Vagina (tissue), 2 donors: ENCODE results near the gene TSPO. TPM values are rescaled to one million over a fixed set of nuclear protein-coding genes. Genes with fewer than 3 reads are reported as not detected.
A peak's percentile ranks its signal among the peaks of the same experiment; 100 is the strongest.

ENCODE experiments used
- DNase-seq, 2 donors: peaks; one replicate each; pipeline ENCODE4 v3.0.0-alpha.2; 2017; ENCODE audit errors: extremely low spot score in 2 of 2
- H3K27ac ChIP-seq: fragments of 200-600 bp; sonication (generic); one replicate; pipeline ENCODE4 v1.5.1; 2019
- H3K27me3 ChIP-seq: fragments of 200-600 bp; sonication (generic); one replicate; pipeline ENCODE4 v1.5.1; 2019
- H3K36me3 ChIP-seq, 2 donors: fragments of 200-600 bp; sonication (generic); one replicate each; pipeline ENCODE4 v1.5.1; 2017 to 2019
- H3K4me1 ChIP-seq: fragments of 200-600 bp; sonication (generic); one replicate; pipeline ENCODE4 v1.5.1; 2019
- H3K4me3 ChIP-seq, 2 donors: fragments of 200-600 bp; sonication (generic); 1 replicate in 1 of 2; 2 replicates in 1 of 2; pipeline ENCODE4 v1.5.1; 2016 to 2019
- H3K9me3 ChIP-seq: fragments of 200-600 bp; sonication (generic); one replicate; pipeline ENCODE4 v1.5.1; 2019
- POLR2A ChIP-seq, 2 donors: fragments of 450-650 bp; IDR thresholded peaks; one replicate each; pipeline ENCODE4 v1.6.1; 2017; ENCODE audit warnings: antibody characterized with exemption in 2 of 2, mild to moderate bottlenecking in 2 of 2, moderate library complexity in 2 of 2
- POLR2AphosphoS5 ChIP-seq, 2 donors: sonication (generic); formaldehyde crosslinking; IDR thresholded peaks; one replicate each; pipeline ENCODE4 v1.9.0; 2017; ENCODE audit warnings: antibody characterized with exemption in 2 of 2, mild to moderate bottlenecking in 2 of 2, low read depth in 1 of 2; ENCODE audit not compliant: insufficient read depth in 1 of 2
- intact Hi-C: fragments of 100-400 bp; cut with DNase I; formaldehyde crosslinking; loops from one replicate; pipeline ENCODE4 v1.15.1; 2023
- total RNA-seq: library from RNA; depleted of rRNA; stranded (reverse); fragments of >200 nt; gene quantifications from one replicate; pipeline ENCODE4 v1.2.3, GENCODE V29; 2016
- TF ChIP-seq, protein P1 (sequence below), 3 experiments: fragments of 450-650 bp in 2 of 3; fragments of 200-600 bp in 1 of 3; sonication (generic) in 1 of 3; IDR thresholded peaks; one replicate each; pipeline ENCODE4 v1.5.1; 2017 to 2019; ENCODE audit warnings: antibody characterized with exemption in 3 of 3, mild to moderate bottlenecking in 2 of 3, moderate library complexity in 2 of 3

Gene TSPO
- total RNA-seq, 1 donor from 2014 or later = 524 TPM

DNA sequence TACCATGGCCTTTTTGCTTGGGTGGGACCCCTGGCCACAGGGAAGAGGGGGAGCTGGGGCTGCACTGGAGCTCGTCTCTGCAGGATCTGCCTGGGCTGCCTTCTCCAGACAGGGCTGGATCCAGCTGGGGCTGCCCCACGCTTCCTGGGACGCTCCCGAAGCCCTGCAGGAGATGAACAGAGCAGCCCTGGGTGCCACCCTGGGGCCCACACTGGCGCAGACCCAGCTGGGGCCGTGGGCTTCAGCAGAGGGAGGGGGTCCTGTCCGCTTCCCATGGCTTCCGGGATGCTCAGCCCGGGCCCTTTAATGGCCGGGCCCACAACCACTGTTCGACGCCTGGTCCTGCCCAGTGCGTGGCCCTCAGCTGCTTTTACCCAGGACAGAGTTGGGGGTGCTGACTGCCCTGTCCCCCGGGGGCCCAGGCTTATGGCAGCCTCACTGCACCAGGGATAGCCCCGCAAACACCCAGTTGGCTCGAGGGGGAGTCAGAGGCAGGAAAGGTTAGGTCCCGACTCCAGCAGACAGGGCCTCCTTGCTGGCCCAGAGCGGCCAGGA is 12.0 kb downstream of the TSPO start:
- peak overlapping the region; percentile 74 for H3K27ac ChIP-seq
- no peak for DNase-seq
- no peaks in the 10 kb centered on the region for H3K9me3 ChIP-seq
- H3K36me3 ChIP-seq = peaks cover 0 to 34% of the 10 kb centered on the region in 2 donors
- intact Hi-C loops = no loop called here
- TF ChIP-seq POLR2AphosphoS5 (IDR thresholded peaks at IDR 0.05; ENCODE audit: insufficient read depth in 1 of 2, low read depth in 1 of 2) = no peak
- TF ChIP-seq, protein P1, sequence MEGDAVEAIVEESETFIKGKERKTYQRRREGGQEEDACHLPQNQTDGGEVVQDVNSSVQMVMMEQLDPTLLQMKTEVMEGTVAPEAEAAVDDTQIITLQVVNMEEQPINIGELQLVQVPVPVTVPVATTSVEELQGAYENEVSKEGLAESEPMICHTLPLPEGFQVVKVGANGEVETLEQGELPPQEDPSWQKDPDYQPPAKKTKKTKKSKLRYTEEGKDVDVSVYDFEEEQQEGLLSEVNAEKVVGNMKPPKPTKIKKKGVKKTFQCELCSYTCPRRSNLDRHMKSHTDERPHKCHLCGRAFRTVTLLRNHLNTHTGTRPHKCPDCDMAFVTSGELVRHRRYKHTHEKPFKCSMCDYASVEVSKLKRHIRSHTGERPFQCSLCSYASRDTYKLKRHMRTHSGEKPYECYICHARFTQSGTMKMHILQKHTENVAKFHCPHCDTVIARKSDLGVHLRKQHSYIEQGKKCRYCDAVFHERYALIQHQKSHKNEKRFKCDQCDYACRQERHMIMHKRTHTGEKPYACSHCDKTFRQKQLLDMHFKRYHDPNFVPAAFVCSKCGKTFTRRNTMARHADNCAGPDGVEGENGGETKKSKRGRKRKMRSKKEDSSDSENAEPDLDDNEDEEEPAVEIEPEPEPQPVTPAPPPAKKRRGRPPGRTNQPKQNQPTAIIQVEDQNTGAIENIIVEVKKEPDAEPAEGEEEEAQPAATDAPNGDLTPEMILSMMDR (IDR thresholded peaks at IDR 0.05) = no peak
- TF ChIP-seq POLR2A (IDR thresholded peaks at IDR 0.05) = no peak
- H3K4me3 ChIP-seq = no peak overlapping the region
- no peaks in the 10 kb centered on the region for H3K27me3 ChIP-seq
- H3K4me1 ChIP-seq = peaks cover 44% of the 10 kb centered on the region

DNA sequence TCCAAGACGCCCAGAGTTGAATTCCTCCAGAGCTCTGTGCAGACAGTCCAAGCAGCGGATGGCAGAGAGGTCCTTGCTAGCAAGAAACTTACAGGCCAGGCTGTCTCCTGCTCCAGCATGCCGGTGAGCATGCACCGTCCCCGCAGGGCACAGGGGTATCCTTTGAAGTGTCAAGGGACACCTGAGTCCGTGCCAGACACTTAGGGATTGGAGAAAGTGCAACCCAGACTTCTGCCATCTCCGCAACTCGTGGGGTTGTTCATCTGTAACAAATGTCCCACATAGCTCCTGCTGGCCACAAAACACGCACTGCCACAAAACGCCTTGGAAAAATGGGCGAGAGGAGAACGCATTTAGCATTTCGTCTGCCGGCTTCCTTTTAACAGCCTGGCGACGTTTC is 13.3 kb downstream of the TSPO start:
- no peak for DNase-seq
- Histone ChIP-seq H3K27me3 (no peaks in the 10 kb centered on the region), H3K9me3 (no peaks in the 10 kb centered on the region), H3K4me3 (no peak overlapping the region), H3K4me1 (peaks cover 31% of the 10 kb centered on the region), H3K27ac (peak overlapping the region; percentile 74), H3K36me3 (peaks cover 0 to 34% of the 10 kb centered on the region in 2 donors)
- TF ChIP-seq POLR2AphosphoS5 (IDR thresholded peaks at IDR 0.05; ENCODE audit: insufficient read depth in 1 of 2, low read depth in 1 of 2) (no peak), POLR2A (IDR thresholded peaks at IDR 0.05) (no peak)
- TF ChIP-seq, protein P1 (IDR thresholded peaks at IDR 0.05) = no peak
- intact Hi-C loops = no loop called here

DNA sequence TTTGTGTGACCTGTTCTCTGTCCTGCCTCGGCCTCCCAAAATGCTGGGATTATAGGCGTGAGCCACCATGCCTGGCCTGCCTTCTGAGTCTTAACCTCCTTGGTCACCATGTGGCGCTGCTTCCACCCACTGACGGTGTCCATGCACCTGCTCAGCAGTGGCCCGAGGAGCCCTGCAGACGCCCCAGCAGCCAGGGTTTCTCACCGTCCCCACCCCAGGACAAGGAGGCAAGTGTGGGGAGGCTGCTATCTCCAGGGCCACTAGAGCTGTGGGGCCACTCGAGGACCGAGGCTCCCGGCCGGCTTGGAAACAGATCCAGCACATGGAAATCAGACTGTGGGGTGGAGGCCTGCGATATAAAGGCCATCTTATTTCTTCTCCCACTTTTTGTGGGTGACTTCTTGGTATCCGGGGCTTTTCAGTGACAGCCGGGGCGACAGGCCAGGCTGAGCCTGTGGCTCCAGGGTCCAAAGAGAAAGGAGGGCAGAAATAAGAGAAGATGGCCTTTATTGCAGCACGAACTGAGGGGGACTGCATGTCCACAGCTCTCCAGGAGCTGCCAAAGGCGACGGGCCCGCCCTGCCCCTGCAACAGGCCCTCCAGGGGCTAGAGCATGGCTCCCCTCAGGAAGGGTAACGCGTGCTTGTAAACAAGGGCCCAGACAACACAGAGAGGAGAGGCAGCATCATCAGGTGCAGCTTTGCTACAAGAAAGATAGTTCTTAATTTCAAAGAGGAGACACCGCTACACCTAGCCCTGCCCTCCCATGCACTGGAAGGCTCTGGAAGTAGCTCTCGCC is 15.0 kb downstream of the TSPO start:
- TF ChIP-seq, protein P1 (IDR thresholded peaks at IDR 0.05) = no peak
- no peak overlapping the region for H3K4me3 ChIP-seq
- H3K36me3 ChIP-seq = peaks cover 0 to 40% of the 10 kb centered on the region in 2 donors
- H3K9me3 ChIP-seq = no peaks in the 10 kb centered on the region
- no peak for DNase-seq
- H3K4me1 ChIP-seq = peaks cover 27% of the 10 kb centered on the region
- intact Hi-C loops = no loop called here
- no peaks in the 10 kb centered on the region for H3K27me3 ChIP-seq
- H3K27ac ChIP-seq = no peak overlapping the region

DNA sequence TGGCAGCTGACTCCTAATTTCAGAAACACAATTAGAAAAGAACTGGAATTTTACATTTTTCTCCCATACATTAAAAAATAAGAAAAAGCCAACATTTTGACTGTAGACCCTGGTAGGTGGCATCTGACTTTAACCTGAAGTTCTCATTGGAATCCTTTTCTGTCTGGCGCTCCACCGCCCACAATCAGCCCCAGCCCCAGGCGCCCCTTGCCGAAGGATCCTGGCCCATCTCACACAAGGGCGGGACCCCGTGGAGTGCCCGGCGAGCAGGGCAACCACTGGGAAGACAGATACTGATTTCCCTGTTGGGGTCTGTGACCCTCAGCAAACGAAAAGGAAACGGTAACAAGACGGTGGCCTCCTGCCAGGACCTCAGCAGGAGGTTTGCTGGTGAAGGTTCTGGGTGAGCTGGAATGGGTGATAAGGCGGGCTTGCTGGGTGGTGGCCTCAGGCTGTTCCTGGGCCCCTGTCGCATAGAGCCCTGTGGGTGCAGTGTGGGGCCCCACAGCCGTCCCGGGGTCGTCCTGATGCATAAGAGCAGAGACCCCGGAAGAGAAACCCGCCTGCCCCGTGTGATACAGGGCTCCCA is 15.7 kb downstream of the TSPO start:
- H3K27me3 ChIP-seq = no peaks in the 10 kb centered on the region
- no peak for TF ChIP-seq POLR2AphosphoS5 (IDR thresholded peaks at IDR 0.05; ENCODE audit: insufficient read depth in 1 of 2, low read depth in 1 of 2)
- H3K9me3 ChIP-seq = no peaks in the 10 kb centered on the region
- H3K4me1 ChIP-seq = peaks cover 26% of the 10 kb centered on the region
- H3K27ac ChIP-seq = no peak overlapping the region
- DNase-seq = no peak
- H3K4me3 ChIP-seq = no peak overlapping the region
- intact Hi-C loops = no loop called here
- H3K36me3 ChIP-seq = peaks cover 0 to 39% of the 10 kb centered on the region in 2 donors

DNA sequence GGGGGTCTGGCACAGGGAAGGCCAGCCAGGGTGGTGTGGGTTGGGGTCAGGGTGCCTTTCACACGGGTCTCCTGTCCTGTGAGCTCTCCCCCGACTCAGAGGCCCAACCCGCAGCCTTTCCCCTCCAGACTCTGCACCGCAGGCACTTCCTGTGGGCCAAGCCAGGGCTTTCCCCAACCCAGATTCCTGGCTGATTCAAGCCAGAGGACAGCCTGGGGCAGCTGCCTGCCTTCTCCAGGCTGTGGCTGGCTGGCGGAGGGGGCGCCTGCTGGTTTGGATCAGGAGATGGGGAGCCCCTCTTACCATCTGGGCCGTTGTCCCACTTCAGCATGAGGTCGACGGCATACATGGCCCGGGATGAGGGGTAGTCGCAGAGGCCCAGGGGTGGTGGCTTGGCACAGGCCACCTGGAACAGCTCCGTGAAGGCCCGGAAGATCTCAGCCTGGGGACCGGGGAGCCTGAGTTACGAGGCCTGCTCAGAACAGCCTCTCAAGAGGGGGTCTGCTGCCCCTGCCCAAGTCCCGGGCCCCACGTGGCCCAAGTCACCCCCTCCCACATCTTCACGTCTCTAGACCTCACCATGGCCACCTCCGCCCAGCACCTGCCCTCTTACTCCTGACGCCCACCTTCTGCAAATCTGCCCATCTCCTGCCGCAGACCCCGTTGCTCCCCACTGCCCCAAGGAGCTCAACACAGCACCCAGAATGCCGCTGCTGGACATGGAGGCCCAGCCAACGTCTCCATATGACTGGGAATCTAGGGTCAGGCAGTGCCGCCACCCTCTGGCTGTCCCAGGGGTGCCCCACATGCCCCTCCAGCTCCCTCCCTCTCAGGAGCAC is 17.3 kb downstream of the TSPO start:
- Histone ChIP-seq H3K4me3 (no peak overlapping the region), H3K4me1 (peaks cover 10% of the 10 kb centered on the region), H3K27ac (no peak overlapping the region), H3K36me3 (peaks cover 0 to 44% of the 10 kb centered on the region in 2 donors), H3K9me3 (no peaks in the 10 kb centered on the region), H3K27me3 (no peaks in the 10 kb centered on the region)
- DNase-seq = no peak
- intact Hi-C loops = no loop called here
- TF ChIP-seq, protein P1 (IDR thresholded peaks at IDR 0.05) = no peak
- TF ChIP-seq POLR2AphosphoS5 (IDR thresholded peaks at IDR 0.05; ENCODE audit: insufficient read depth in 1 of 2, low read depth in 1 of 2) (no peak), POLR2A (IDR thresholded peaks at IDR 0.05) (no peak)
